ENCODE data around the gene ARID4A. TPM values are rescaled to one million over a fixed set of nuclear protein-coding genes. Genes with fewer than 3 reads are reported as not detected.
A peak's percentile ranks its signal among the peaks of the same experiment; 100 is the strongest.

Gene ARID4A
- total and polyA plus RNA-seq, 2 of the 13 experiments (the other 11 are each of a cell fraction or from before 2014, with no cell fraction given) = 7.2 to 9.7 TPM

- no peak for TF ChIP-seq ZNF496 (CRISPR knock-in tag; IDR thresholded peaks at IDR 0.05; ENCODE audit: insufficient replicate concordance)
- peak; percentile 56; the same call in 1 of the 2 replicates for TF ChIP-seq MED13 (CRISPR knock-in tag; IDR thresholded peaks at IDR 0.05)
- no peak for TF ChIP-seq NCOA5 (CRISPR knock-in tag; IDR thresholded peaks at IDR 0.05)
- TF ChIP-seq TARDBP (CRISPR knock-in tag; IDR thresholded peaks at IDR 0.05) = peak; percentile 43; the same call in 1 of the 2 replicates
- TF ChIP-seq ZNF136 (CRISPR knock-in tag; IDR thresholded peaks at IDR 0.05; ENCODE audit: low read depth) = no peak
- TF ChIP-seq GLI4 (CRISPR knock-in tag; IDR thresholded peaks at IDR 0.05; ENCODE audit: borderline replicate concordance) = no peak
- peak; percentile 48; the same call in 1 of the 2 replicates for TF ChIP-seq ZMAT3 (CRISPR knock-in tag; conservative IDR thresholded peaks at IDR 0.05)
- TF ChIP-seq THAP11 (CRISPR knock-in tag; IDR thresholded peaks at IDR 0.05) = no peak
- TF ChIP-seq PRPF4 (IDR thresholded peaks at IDR 0.05; ENCODE audit: low read depth, low read length, poor library complexity, severe bottlenecking) = no peak
- TF ChIP-seq SALL1 (CRISPR knock-in tag; IDR thresholded peaks at IDR 0.05) = 0 out of 2 replicates have a peak, but pooled peaks have one; percentile 19
- TF ChIP-seq ZNF230 (CRISPR knock-in tag; IDR thresholded peaks at IDR 0.05) = 0 out of 2 replicates have a peak, but pooled peaks have one; percentile 32
- no peak for TF ChIP-seq RFX1 (IDR thresholded peaks at IDR 0.05)
- TF ChIP-seq, protein P1, sequence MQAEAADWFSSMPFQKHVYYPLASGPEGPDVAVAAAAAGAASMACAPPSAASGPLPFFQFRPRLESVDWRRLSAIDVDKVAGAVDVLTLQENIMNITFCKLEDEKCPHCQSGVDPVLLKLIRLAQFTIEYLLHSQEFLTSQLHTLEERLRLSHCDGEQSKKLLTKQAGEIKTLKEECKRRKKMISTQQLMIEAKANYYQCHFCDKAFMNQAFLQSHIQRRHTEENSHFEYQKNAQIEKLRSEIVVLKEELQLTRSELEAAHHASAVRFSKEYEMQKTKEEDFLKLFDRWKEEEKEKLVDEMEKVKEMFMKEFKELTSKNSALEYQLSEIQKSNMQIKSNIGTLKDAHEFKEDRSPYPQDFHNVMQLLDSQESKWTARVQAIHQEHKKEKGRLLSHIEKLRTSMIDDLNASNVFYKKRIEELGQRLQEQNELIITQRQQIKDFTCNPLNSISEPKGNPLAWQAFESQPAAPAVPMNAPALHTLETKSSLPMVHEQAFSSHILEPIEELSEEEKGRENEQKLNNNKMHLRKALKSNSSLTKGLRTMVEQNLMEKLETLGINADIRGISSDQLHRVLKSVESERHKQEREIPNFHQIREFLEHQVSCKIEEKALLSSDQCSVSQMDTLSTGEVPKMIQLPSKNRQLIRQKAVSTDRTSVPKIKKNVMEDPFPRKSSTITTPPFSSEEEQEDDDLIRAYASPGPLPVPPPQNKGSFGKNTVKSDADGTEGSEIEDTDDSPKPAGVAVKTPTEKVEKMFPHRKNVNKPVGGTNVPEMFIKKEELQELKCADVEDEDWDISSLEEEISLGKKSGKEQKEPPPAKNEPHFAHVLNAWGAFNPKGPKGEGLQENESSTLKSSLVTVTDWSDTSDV (CRISPR knock-in tag; IDR thresholded peaks at IDR 0.05) = no peak
- no peak for TF ChIP-seq ZNF800 (CRISPR knock-in tag; IDR thresholded peaks at IDR 0.05)
- no peak for TF ChIP-seq ZNF660 (CRISPR knock-in tag; IDR thresholded peaks at IDR 0.05; ENCODE audit: borderline replicate concordance, low read depth)
- TF ChIP-seq ZBTB10 (CRISPR knock-in tag; IDR thresholded peaks at IDR 0.05; ENCODE audit: borderline replicate concordance) = peak; percentile 67; the same call in 1 of the 2 replicates
- TF ChIP-seq MTA1 (CRISPR knock-in tag; IDR thresholded peaks at IDR 0.05; ENCODE audit: borderline replicate concordance) = no peak
- TF ChIP-seq TERF1 (CRISPR knock-in tag; IDR thresholded peaks at IDR 0.05) = no peak
- 0 out of 2 replicates have a peak, but pooled peaks have one; percentile 11 for TF ChIP-seq GABPB1 (CRISPR knock-in tag; IDR thresholded peaks at IDR 0.05)
Observed at GRCh38 chr14:58299401-58300330, 1.3 kb downstream of the ARID4A start (continued).

Data from HepG2 (cell line).